H9 (cell line): ENCODE results near the gene MTA1. TPM values are rescaled to one million over a fixed set of nuclear protein-coding genes. Genes with fewer than 3 reads are reported as not detected.

ENCODE experiments used
- DNase-seq: peaks from one replicate; pipeline ENCODE4 v3.0.0-alpha.2; 2017
- H2AFZ ChIP-seq: one replicate; pipeline ENCODE4 v1.6.1; 2013; ENCODE audit warnings: mild to moderate bottlenecking, low read length, control low read depth, moderate library complexity
- H2AK5ac ChIP-seq: 2 replicates; pipeline ENCODE4 v1.6.1; 2013; ENCODE audit warnings: low read length, control low read depth, mixed read lengths; ENCODE audit not compliant: insufficient read length
- H2BK120ac ChIP-seq: one replicate; pipeline ENCODE4 v1.6.1; 2013; ENCODE audit warnings: low read depth, mild to moderate bottlenecking, low read length, control low read depth, inconsistent platforms; ENCODE audit not compliant: poor library complexity, severe bottlenecking
- H2BK12ac ChIP-seq: 2 replicates; pipeline ENCODE4 v1.6.1; 2013; ENCODE audit warnings: low read length, control low read depth, mixed read lengths, low read depth; ENCODE audit not compliant: insufficient read length
- H2BK15ac ChIP-seq: 2 replicates; pipeline ENCODE4 v1.6.1; 2013; ENCODE audit warnings: low read depth, low read length, control low read depth
- H2BK20ac ChIP-seq: one replicate; pipeline ENCODE4 v1.6.1; 2013; ENCODE audit warnings: low read depth, mild to moderate bottlenecking, low read length, control low read depth, inconsistent platforms; ENCODE audit not compliant: poor library complexity, severe bottlenecking
- H2BK5ac ChIP-seq: 2 replicates; pipeline ENCODE4 v1.6.1; 2013; ENCODE audit warnings: low read length, control low read depth, mixed read lengths; ENCODE audit not compliant: insufficient read length
- H3K14ac ChIP-seq: 2 replicates; pipeline ENCODE4 v1.6.1; 2013; ENCODE audit warnings: low read length, control low read depth; ENCODE audit not compliant: insufficient read depth
- H3K18ac ChIP-seq: 2 replicates; pipeline ENCODE4 v1.6.1; 2013; ENCODE audit warnings: low read depth, mild to moderate bottlenecking, mixed read lengths, low read length, control low read depth; ENCODE audit not compliant: insufficient read length
- H3K23ac ChIP-seq: 2 replicates; pipeline ENCODE4 v1.6.1; 2013; ENCODE audit warnings: low read length, control low read depth, mixed read lengths, low read depth; ENCODE audit not compliant: insufficient read length
- H3K23me2 ChIP-seq: 2 replicates; pipeline ENCODE4 v1.6.1; 2013; ENCODE audit warnings: low read depth, mild to moderate bottlenecking, mixed read lengths, low read length, control low read depth; ENCODE audit not compliant: insufficient read length, poor library complexity, severe bottlenecking
- H3K27ac ChIP-seq: 2 replicates; pipeline ENCODE4 v1.5.1; 2013; ENCODE audit warnings: low read length, control low read depth, mixed read lengths, low read depth; ENCODE audit not compliant: insufficient read length
- H3K27me3 ChIP-seq: 2 replicates; pipeline ENCODE4 v1.6.1; 2013; ENCODE audit warnings: low read length, control low read depth, inconsistent platforms; ENCODE audit not compliant: insufficient read depth
- H3K4ac ChIP-seq: 2 replicates; pipeline ENCODE4 v1.6.1; 2013; ENCODE audit warnings: low read depth, mild to moderate bottlenecking, control low read depth, inconsistent platforms, low read length, moderate library complexity
- H3K4me1 ChIP-seq: 2 replicates; pipeline ENCODE4 v1.6.1; 2013; ENCODE audit warnings: low read length, control low read depth, inconsistent platforms; ENCODE audit not compliant: insufficient read depth
- H3K4me2 ChIP-seq: 2 replicates; pipeline ENCODE4 v1.6.1; 2013; ENCODE audit warnings: low read length, control low read depth, mixed read lengths; ENCODE audit not compliant: insufficient read length, insufficient read depth
- H3K56ac ChIP-seq: 2 replicates; pipeline ENCODE4 v1.6.1; 2013; ENCODE audit warnings: low read depth, mild to moderate bottlenecking, mixed read lengths, low read length, control low read depth; ENCODE audit not compliant: insufficient read length
- H3K79me1 ChIP-seq: 2 replicates; pipeline ENCODE4 v1.6.1; 2013; ENCODE audit warnings: low read depth, mild to moderate bottlenecking, moderate library complexity, low read length, control low read depth, inconsistent platforms; ENCODE audit not compliant: insufficient read depth, poor library complexity, severe bottlenecking
- H3K79me2 ChIP-seq: 2 replicates; pipeline ENCODE4 v1.6.1; 2013; ENCODE audit warnings: low read length, control low read depth, inconsistent platforms; ENCODE audit not compliant: insufficient read depth
- H3K9ac ChIP-seq: 2 replicates; pipeline ENCODE4 v1.6.1; 2013; ENCODE audit warnings: low read length, control low read depth, mixed read lengths; ENCODE audit not compliant: insufficient read length; ENCODE audit errors: extremely low read depth
- H3K9me3 ChIP-seq: one replicate; pipeline ENCODE4 v1.6.1; 2013; ENCODE audit warnings: low read depth, low read length, inconsistent platforms; ENCODE audit not compliant: control insufficient read depth
- H3T11ph ChIP-seq: one replicate; pipeline ENCODE4 v1.6.1; 2013; ENCODE audit warnings: mild to moderate bottlenecking, low read length, control low read depth, inconsistent platforms
- H4K20me1 ChIP-seq: one replicate; pipeline ENCODE4 v1.6.1; 2013; ENCODE audit not compliant: control insufficient read depth, insufficient read length, insufficient read depth
- H4K5ac ChIP-seq: 2 replicates; pipeline ENCODE4 v1.6.1; 2013; ENCODE audit warnings: low read depth, mild to moderate bottlenecking, mixed read lengths, low read length, control low read depth; ENCODE audit not compliant: insufficient read length
- H4K8ac ChIP-seq: replicated peaks from 2 replicates; pipeline ENCODE4 v1.6.1; 2013; ENCODE audit warnings: low read length, control low read depth, mixed read lengths, low read depth; ENCODE audit not compliant: insufficient read length
- H4K91ac ChIP-seq: 2 replicates; pipeline ENCODE4 v1.6.1; 2013; ENCODE audit warnings: low read depth, mild to moderate bottlenecking, moderate library complexity, mixed read lengths, low read length, control low read depth; ENCODE audit not compliant: insufficient read length
- H3K27ac Mint-ChIP-seq, 3 experiments: 2 replicates in 2 of 3; 3 replicates in 1 of 3; pipeline ENCODE4 v1.8.0; 2020 to 2021; ENCODE audit warnings: mixed read lengths in 3 of 3, mild to moderate bottlenecking in 1 of 3, moderate library complexity in 1 of 3
- H3K27me3 Mint-ChIP-seq: 2 replicates; pipeline ENCODE4 v1.8.0; 2021; ENCODE audit warnings: low read depth, mild to moderate bottlenecking, moderate library complexity, mixed read lengths
- H3K36me3 Mint-ChIP-seq, 3 experiments: 2 replicates in 2 of 3; 3 replicates in 1 of 3; pipeline ENCODE4 v1.8.0; 2020 to 2021; ENCODE audit warnings: low read depth in 3 of 3, mixed read lengths in 3 of 3; ENCODE audit not compliant: insufficient read depth in 1 of 3
- H3K4me1 Mint-ChIP-seq, 2 experiments: 2 replicates each; pipeline ENCODE4 v1.8.0; 2020; ENCODE audit warnings: mixed read lengths in 2 of 2
- H3K4me3 Mint-ChIP-seq, 2 experiments: 2 replicates in 1 of 2; 3 replicates in 1 of 2; pipeline ENCODE4 v1.8.0; 2020 to 2021; ENCODE audit warnings: mild to moderate bottlenecking in 2 of 2, mixed read lengths in 2 of 2, moderate library complexity in 1 of 2
- H3K9me3 Mint-ChIP-seq, 2 experiments: 2 replicates in 1 of 2; 3 replicates in 1 of 2; pipeline ENCODE4 v1.8.0; 2020; ENCODE audit warnings: mild to moderate bottlenecking in 2 of 2, mixed read lengths in 2 of 2, moderate library complexity in 1 of 2
- WGBS: extraction: QIAGEN DNeasy Blood & Tissue Kit; methylation state at CpG from one replicate; pipeline ENCODE4 v1.1.7; 2013; ENCODE audit warnings: missing lambda C conversion rate, low lambda C conversion rate, mixed read lengths; ENCODE audit not compliant: insufficient read length; ENCODE audit errors: extremely low coverage; 5-methylcytosine and 5-hydroxymethylcytosine counted together
- total RNA-seq: library from RNA; stranded (reverse); gene quantifications from 2 replicates; pipeline ENCODE4 v1.2.1, GENCODE V29; 2021
- TF ChIP-seq, protein P1 (sequence below): fragments of 200-600 bp; sonication (generic); conservative IDR thresholded peaks from 3 replicates; pipeline ENCODE4 v1.8.0; 2021; ENCODE audit warnings: antibody characterized with exemption, mild to moderate bottlenecking

Gene MTA1
- total RNA-seq, 1 experiment from 2014 or later, result 230 TPM

DNA sequence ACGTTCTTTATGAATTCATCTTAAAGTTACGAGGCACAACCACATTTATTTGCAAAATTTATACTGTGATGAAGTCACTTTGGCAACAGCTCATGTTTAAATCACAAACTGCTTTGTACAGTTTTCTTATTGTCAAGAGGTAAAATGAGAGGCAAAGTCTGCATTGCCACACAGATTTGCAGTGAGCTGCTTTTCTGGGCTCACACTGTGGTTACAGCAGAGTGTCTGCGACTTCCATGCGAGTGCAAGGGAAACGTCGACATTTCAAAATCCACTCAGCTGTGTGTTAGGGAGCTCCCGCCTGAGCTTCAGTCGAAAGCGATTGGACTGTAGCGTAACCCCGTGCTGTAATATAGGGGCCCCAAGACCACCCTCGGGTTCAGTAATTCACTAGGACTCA lies 13.0 kb downstream of the MTA1 start:
- H4K8ac ChIP-seq, result no peak overlapping the region
- Mint-ChIP-seq H3K4me1 (peaks cover 13 to 14% of the 10 kb centered on the region in 2 experiments), H3K9me3 (no peaks in the 10 kb centered on the region), H3K27me3 (no peaks in the 10 kb centered on the region; the same call in 1 of the 2 replicates), H3K27ac (peak overlapping the region in 2 of 3 experiments; percentile 57 to 61; a peak in 2 of 7 replicates), H3K36me3 (peaks cover 18 to 41% (median 30%) of the 10 kb centered on the region in 3 experiments; a peak in 6 of 7 replicates), H3K4me3 (no peak overlapping the region)
- H3K9ac ChIP-seq, result no peak overlapping the region
- H2BK12ac ChIP-seq, result no peak overlapping the region
- peaks cover 15% of the 10 kb centered on the region for H3K79me1 ChIP-seq
- no peak overlapping the region for H2BK20ac ChIP-seq
- H3K4ac ChIP-seq, result no peak overlapping the region
- no peak overlapping the region for H2AK5ac ChIP-seq
- no peak for DNase-seq
- no peak overlapping the region for H3K4me2 ChIP-seq
- no peaks in the 10 kb centered on the region for H3K23me2 ChIP-seq
- H3K56ac ChIP-seq, result no peak overlapping the region
- TF ChIP-seq, protein P1, sequence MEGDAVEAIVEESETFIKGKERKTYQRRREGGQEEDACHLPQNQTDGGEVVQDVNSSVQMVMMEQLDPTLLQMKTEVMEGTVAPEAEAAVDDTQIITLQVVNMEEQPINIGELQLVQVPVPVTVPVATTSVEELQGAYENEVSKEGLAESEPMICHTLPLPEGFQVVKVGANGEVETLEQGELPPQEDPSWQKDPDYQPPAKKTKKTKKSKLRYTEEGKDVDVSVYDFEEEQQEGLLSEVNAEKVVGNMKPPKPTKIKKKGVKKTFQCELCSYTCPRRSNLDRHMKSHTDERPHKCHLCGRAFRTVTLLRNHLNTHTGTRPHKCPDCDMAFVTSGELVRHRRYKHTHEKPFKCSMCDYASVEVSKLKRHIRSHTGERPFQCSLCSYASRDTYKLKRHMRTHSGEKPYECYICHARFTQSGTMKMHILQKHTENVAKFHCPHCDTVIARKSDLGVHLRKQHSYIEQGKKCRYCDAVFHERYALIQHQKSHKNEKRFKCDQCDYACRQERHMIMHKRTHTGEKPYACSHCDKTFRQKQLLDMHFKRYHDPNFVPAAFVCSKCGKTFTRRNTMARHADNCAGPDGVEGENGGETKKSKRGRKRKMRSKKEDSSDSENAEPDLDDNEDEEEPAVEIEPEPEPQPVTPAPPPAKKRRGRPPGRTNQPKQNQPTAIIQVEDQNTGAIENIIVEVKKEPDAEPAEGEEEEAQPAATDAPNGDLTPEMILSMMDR, result no peak
- peaks cover 36% of the 10 kb centered on the region; the same call in 1 of the 2 replicates for H3K79me2 ChIP-seq
- H4K20me1 ChIP-seq, result no peaks in the 10 kb centered on the region
- H3K27ac ChIP-seq, result no peak overlapping the region
- H3K18ac ChIP-seq, result no peak overlapping the region
- H3K23ac ChIP-seq, result no peak overlapping the region
- H2BK120ac ChIP-seq, result no peak overlapping the region
- no peak overlapping the region for H2BK15ac ChIP-seq
- H3K9me3 ChIP-seq, result no peaks in the 10 kb centered on the region
- no peak overlapping the region for H3T11ph ChIP-seq
- no peaks in the 10 kb centered on the region for H3K4me1 ChIP-seq
- H4K91ac ChIP-seq, result no peak overlapping the region
- H3K27me3 ChIP-seq, result no peaks in the 10 kb centered on the region
- WGBS, result no CpG with 5 or more reads among the region's 12 CpGs
- no peak overlapping the region for H2BK5ac ChIP-seq
- H3K14ac ChIP-seq, result no peak overlapping the region
- no peak overlapping the region for H4K5ac ChIP-seq
- H2AFZ ChIP-seq, result no peak overlapping the region
